EL (cell line): Measurements from ENCODE around the gene OTUB2.

Source experiments
- DNase-seq: peaks from one replicate; pipeline ENCODE4 v3.0.0-alpha.2; 2016

The OTUB2 gene

DNA sequence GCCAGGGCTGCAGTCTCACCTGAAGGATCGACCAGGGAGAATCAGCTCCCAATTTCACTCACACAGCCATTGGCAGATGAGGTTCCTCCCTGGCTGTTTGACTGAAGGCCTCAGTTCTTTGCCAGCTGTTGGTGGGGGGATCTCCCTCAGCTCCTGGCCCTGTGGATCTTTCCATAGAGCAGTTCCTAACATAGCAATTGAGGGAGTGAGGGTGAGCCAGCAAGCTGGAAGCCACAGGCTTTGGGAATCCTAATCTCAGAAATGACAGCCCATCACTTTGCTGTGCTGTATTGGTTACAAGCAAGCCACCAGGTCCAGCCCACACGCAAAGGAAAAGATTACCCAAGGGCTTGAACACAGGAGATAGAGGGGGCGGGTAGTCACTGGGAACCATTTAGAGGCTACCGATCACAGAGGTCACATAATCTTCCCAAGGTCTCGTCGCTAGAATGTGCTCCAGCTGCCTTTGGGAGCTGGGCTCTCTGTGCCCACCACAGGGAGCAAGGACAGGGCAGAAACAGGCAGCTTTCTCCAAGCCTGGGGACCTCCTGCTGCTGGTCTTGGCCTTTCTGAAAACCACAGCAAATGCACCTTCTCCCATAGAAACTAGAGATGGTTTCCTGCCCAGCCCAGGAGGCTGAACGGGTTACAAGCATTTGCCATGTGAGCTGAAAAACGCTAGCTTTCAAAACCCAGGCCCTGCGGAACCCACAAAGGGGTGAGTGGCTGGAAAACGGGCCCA lies 4.6 kb upstream of the OTUB2 start:
- no peak for DNase-seq

DNA sequence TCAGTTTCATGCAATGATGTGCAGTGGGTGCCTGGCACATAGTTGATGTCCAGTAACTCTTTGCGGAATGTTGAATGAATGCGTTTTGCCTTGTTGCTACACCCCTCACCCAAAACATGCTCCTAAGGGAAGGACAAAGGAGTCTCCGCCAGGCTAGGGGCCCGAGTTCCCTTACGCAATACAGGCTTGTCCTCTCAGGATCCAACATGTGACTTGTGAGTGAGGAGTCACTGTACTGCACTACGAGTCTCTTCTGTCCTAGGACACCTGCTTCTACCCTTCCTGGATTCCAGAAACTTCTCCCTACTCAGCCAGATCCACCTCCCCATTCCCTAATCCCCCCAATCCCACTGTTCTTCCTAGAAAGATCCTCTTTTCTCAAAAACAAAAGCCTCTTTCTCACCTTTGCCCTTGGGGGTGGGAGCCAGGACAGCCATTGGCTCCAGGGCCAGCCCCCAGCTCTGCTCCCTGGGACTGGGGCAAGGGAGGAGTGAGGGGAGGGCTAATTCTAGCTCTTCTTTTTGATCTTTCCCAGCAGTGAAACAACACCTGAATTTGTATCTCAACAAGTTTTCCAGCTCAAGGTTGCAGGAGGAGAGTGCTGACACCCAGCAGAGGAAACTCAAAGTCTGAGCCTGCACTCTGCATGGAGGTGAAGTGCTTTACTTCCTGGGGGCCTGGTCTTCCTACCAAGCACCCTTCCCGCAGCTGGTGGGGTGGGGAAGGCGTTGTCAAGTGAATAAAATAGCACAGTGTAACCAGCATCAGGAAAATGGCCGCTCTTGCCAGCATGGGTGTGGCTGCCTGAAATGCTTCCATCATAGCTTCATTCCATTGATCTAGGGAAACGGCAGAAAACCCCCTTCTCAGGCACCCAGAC lies 3.4 kb upstream of the OTUB2 start:
- no peak for DNase-seq

DNA sequence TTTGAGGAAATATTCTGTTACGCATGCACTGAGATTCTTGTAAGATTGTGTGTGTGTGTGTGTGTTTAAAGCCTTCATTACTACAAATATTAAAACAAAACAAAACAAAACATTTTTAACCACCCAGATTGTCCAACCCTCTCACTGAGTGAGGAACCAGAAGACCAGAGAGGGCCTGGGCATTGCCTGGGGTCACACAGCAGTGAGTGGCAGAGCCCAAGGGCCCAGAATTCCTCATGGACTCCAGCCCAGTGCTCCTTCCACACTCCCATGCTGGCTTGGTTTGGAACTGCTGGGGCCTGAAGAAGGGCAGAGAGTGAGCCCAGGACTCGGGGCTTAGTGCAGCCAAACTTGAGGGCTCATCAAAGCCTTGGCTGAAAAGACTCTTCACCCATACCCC lies 1.6 kb upstream of the OTUB2 start:
- no peak for DNase-seq

DNA sequence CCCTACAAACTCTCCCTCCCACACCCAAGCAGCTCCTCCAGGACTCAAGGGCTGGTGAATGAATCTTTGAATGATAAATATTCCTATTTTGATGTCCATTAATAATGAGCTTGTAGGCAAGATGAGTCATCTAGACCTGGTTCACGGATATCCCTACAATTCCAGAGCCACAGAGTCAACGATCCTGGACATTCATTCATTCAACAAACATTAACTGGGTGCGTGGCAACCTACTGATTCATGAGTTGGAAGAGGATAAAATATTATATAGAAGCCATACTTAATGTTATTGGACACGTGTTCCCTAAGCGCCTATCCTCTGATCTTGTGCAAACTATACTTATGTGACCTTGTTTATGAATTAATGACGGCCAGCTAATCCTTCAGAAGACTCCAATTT lies 420 bp upstream of the OTUB2 start:
- DNase-seq, result peak; percentile 15

DNA sequence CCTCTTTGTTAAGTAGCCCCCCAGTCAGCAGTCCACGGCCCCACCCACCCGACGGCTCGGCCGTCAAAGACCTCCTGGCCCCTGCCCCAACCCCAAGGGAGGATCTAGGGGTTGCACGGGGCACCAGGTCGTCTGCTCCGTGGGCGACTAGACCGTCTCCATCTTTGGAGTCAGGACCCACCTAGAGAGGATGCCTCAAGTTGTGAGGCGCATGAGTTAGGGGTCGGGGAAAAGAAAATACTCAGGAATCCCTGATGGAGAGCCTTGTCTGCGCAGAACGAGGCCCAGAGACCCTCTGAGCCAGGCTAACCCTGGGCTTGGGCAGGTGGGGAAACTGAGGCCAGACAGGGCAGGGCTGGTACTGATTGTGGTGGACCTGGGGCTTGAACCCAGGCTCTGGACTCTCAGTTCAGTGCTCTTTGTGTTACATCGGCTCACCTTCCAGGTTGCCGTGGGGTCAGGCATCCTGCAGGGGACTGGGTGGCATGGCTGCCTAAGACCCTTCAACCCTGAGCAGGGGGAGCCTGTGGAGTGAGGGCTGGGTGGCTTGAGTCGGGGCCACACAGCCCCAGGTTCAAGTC lies 839 bp downstream of the OTUB2 start:
- DNase-seq, result no peak

DNA sequence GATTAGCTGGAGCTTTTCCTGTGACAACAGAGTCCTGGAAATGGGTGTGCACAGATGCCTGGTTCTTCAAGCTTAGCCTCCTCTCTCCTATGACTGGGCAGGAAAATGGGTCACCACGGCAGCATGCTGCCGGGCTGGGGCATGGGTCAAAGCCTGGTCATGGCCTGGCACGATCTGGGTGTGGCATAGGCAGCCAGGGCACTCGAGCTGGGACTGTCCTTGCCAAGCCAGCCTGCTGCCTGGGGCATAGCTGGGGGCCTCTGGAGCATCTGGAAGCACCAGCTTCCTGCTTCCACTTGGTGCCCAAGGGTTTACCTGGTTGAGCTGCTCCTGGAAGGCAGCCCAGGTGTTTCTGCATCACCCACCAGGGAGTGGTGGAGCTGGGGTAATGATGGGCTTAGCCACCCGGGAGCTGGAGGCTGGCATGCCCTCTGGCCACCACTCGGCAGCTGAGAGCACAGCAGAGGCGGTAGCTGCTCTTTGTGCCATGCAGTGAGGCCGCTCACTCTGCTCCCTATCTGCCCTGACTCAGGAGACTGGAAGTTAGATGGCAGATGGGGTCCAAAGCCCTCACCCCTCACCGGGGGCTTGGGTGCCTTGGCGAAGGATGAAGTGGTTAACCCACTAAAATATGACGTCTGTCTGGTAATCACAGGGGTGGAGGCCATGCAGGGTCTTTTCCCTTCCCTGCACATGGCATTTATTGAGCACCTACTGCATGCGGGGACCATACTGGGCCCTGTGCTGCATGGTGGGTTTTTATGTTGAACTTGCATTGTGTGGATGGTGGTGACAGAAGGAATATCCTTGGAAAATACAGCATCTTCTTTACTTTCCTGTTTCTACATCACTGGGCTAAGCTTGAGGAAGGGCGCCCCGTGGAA lies 1.7 kb downstream of the OTUB2 start:
- DNase-seq, result no peak

DNA sequence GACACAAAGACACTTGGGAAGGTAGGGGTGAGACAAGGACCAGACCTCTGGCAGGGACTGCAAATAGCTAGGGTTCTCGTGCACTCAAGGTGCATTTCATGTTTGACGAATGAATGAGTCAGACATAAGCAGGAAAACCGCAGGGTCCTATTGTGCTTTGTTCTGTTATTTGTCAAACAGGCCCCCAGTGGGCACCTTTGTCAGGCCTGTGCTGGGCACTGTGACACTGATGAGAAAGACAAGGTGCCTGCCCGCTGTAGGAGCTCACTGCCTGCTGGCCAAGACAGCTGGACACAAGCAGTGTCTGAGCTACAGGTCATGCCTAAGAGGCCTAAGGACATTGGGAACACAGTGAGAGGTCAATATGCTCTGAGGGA lies 2.3 kb downstream of the OTUB2 start:
- DNase-seq, result peak; percentile 16

DNA sequence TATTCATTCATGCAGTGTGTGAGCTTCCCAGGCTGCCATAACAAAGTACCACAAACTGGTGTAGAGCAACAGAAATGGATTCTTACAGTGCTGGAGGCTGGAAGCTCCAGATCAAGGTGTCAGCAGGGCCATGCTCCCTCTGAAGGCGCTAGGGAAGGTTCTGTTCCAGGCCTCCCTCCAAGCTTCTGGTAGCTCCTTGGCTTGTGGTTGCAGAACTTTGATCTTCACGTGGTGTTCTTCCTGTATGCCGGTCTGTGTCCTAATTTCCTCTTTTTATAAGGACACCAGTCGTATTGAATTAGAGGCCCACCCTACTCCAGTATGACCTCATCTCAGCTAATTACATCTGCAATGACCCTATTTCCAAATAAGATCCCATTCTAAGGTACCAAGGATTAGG lies 3.1 kb downstream of the OTUB2 start:
- DNase-seq, result no peak

DNA sequence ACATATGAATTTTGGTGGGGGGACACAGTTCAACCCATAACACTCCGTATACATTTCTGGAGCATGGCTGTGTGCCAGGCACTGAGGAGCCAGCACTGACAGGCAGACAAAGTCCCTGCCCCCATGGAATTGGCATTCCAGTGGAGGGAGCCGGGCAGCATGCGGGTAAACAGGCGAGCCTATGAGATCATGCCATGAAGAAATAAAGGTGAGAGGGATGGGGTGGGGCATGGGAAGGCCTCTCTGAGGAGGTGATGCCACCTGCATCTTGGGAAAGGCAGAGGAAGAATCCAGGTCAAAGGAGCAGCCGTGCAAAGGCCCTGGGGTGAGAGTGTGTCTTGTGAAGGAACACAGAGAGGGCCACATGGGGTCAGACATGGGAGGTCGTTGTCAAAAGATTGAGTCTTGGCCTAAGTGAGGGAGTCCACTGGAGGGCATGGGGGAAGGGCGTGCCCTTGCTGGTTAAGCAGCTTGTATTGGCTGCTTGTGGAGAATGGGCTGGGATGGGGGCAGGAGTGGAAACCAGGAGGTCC lies 3.6 kb downstream of the OTUB2 start:
- DNase-seq, result no peak

DNA sequence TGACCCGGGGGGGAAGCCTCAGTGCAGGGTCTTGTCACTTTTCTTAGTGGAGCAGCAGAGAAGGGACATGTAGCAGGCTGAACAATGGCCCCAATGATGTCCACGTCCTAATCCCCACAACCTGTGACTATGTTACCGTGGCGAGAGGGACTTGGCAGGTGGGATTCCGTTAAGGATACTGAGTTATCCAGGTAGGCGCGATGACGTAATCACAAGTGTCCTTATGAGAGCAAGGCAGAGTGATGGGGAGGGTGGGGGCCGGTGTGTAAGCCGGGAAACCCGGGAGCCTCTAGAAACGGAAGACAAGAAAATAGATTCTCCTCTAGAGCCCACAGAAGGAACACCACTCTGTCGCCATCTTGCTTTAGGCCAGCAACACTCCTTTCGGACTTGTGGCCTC lies 4.4 kb downstream of the OTUB2 start:
- no peak for DNase-seq

DNA sequence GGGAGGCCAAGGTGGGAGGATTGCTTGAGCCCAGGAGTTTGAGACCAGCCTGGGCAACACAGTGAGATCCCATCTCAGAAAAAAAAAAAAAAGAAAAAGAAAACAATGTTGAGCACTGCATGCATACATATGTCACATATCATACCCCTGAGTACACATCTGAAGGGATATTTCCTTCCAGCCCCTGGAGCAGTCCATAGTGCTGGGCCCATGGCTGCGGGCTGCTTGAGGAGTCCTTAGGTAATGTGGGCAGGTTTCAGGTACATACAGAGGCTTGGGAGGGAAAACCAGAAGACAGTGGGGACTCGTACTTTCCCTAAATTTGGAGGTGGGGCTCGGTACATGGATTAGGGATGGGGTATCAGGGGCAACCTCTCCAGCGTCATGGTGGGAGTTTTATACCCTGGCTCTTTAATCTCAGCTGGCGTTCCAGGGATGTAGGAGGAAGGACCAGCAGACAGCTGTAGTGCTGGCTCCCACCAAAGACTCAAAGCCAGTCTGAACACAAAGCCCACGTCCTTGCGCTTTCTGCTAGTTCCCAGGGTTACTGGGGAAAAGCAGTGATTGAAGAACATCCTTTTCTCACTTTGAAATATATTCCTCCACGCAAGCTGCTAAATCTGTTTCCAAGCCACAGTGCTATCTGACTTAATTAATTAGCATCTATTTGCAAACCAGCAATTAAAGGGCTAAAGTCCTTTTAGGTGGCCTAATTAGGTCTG lies 5.2 kb downstream of the OTUB2 start:
- DNase-seq, result no peak

DNA sequence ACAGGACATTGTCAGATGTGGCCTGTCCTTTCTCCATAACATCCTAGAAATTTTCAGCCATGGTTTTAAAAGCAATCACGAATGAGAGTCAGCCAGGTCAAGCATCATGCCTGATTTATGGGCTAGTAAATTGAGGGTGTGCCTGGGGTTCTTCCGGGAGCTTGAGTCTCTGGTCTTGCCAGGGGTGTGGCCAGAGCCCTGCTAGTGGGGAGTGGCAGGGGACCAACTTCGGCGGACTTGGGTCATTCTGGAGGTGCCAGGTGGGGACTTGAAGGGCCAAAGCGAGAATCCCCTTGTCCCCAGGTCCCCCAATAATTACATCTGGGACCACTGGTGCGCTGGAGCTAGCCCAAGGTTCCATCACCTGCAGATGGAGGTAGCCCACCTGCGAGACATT lies 5.7 kb downstream of the OTUB2 start:
- DNase-seq, result no peak

DNA sequence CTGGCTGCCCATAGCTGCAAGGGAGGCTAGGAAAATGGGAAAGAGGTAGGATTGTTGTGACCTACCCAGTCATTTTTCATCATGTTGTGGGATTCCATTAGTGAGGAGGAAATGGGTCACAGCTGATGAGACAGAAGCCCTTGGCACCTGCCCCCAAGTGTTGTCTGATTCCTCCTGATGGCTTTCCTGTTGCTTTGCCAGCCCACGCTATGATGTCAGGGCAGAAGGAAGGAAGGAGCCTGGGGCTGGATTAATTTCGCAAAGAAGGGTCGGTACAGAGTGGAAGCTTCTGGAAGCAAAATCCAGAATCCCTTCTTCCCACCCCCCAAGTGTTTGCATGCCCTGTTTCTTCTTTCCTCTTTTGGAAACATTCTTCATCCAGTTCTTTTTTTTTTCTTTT lies 8.7 kb downstream of the OTUB2 start:
- no peak for DNase-seq

DNA sequence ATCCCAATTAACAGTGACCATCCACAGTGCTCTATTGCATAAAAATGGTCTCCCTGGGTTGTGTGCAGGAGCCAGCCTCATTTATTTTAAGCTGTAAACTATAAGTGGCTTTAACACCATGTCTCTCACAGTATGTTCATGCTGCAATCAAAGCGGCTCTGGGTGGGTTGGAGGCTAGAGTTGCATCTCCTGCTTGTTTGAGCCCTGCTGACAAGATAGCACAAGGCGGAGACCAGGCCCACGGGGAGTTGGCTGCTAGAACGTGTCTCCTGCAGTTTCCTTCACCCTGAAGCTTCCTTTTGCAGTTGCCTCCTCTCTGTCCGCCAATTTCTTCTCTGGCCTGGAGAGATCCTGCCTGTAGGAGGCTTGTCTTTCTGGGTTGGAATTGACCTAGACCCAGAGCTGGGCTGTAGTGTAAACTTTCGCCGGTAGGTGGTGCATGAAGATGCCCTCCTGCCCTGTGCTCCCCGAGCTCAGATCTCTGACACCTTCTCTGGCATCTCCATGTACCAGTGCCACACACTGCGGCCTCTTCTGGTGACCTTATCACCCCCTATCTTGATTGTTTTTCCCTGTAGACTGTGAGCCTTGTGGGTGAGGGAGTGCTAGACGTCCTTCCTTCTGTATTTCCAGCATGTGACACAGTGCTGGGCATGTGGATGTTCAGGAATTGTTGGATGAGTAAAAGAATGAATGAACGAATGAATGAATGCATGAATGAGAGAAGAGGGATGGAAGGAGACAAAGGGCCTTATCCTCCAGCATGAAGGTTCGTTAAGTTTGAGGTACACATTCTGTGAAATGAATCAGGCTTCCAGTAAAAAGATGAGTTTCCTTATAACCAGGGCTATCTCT lies 10.4 kb downstream of the OTUB2 start:
- peak; percentile 78 for DNase-seq

DNA sequence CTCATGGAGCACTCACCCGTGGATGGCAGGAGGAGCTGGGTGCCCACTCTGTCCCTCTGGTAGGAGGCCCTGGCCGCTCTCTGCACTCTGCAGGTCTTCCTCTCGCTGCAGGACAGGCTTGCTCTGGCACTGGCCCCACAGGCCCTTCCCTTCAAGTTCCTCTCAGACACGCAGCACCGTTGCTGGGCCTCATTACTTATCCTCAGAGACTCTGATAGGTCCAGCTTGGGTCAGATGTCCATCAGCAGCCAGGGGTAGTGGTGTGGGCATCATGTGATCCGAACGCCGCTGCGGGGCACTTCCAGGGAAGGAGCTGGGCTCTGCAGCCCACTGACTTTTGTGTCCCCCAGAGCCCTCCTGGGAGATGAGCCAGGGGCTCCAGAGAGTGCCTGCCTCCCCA lies 11.8 kb downstream of the OTUB2 start:
- no peak for DNase-seq

DNA sequence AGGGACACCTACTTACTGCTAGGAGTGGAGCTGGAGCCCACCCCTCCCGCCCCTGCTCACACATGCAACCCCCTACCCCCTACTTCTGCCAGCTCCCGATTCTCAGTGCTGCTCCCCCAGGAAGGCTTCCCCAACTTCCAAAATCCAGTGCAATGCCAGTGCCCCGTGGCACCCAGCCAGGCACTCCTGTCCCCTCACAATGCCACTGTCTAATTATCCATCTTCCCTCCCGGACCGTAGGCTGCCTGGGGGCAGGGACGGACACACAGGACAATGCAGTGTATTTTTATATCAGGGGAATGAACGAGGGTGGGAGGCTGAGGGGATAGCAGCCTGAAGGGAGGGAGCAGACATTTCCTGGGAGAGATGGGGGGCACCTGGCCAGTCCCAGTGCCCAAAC lies 12.4 kb downstream of the OTUB2 start:
- DNase-seq, result no peak

DNA sequence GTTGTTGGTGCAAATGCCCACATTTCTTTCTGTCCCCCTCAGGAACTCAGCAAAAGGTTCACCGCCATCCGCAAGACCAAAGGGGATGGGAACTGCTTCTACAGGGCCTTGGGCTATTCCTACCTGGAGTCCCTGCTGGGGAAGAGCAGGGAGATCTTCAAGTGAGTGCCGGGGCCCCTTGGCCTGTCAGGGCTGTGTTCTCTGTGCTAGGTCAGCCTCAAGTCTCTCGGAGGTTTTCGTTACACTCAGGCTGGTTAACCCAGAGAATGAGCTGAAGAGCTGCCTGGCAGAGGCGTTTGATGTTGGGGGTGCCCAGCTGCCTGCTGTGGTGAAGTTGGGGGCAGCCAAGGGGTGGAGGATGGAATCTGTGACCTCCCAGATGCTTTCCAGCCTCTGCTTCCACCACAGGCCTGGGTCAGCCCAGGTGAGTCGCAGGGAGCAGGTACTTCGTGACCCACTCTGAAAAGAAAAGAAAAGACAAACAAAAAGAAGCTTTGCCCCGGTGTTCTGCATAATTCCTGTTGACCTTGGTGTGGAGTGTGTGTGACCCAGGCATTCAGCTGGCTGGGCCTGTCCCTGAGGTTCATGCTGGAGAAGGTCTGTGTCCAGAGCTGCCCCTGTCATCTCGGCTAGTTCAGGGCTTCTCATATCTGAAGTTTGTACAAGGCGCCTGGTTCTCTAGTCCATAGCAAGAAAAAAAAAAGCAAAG lies 12.9 kb downstream of the OTUB2 start:
- no peak for DNase-seq

DNA sequence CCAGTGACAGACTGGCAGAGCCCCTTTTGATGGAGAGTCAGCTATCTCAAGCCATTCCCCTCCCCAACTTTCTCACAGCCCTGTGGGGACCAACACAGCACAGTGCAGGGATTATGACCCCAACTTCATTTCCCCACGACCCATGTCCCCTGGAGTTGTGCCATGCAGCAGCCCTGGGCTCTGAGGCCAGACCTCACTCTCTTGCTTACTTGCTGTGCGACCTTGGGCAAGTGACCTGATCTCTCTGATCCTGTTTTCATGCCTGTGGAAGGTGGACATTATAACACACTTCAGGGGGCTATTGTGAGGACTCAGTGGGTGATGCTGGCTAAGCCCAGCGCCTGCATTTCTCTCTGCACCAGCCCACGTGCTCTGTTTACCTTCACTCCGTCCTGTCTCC lies 14.1 kb downstream of the OTUB2 start:
- no peak for DNase-seq

DNA sequence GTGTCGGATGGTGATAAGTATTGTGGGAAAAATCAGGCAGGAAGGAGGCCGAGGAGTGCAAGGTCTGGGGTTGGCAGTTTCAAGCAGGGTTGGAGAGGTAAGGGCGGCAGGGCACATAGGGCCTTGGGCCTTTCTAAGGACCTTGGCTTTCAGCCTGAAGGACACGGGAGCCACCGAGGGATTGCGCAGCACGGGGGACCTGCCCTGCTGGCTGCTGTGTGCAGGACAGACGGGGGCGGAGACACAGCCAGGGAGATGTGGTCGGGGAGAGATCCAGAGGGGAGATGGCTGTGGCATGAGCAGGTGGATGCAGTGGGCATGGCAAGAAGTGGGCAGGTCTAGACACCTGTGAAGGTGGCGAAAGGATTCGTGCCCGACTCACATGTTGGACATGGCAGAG lies 14.7 kb downstream of the OTUB2 start:
- DNase-seq, result no peak

DNA sequence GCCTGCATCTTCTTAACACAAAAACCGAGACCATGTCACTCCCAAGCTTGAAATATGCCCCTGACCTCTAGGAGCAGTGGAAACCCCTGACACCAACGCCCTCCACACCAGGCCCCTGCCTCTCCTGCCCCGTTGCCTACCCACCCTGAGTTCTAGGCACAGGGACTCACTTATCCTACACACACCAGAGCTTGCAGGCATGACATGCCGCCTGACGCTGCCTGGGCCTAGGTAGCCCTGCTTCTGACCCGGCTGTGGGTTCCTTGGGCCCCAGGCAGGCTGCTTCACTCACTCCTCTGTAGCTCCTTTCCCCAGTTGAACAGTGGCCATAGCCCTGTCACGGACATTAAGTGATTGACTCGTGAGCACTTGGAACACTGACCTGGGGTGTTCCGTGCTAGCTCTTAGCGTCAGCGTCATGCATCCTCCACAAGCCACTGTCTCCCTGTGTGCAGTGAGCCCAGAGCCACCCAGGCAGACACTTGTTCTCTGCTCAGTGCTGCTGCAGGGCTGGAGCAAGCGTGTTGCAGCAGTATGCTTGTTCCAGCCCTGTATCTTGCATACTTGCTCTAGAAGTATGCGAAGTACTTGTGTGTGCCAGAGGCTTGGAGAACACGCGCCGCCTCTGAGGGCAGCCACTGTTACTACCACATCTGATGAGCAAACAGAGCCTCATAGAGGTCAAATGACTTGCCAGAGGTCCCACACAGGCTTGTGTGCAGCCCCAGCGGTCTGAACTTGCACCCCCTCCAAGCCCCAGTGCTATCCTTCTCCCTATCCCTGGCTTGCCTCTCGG lies 15.6 kb downstream of the OTUB2 start:
- DNase-seq, result peak; percentile 79
